ENCODE results near the gene ZNF775.

Gene ZNF775

GRCh38 chr7:150340024-150340749 lies 38.9 kb upstream of the ZNF775 start:
- Histone ChIP-seq H3K27me3 (ENCODE audit: insufficient read depth, poor library complexity, severe bottlenecking) (peaks cover 7% of the 10 kb centered on the region), H3K4me3 (replicated peaks; ENCODE audit: insufficient read depth, low read length) (no peak overlapping the region), H3K27ac (replicated peaks) (no peak overlapping the region)
- no peak for TF ChIP-seq POLR2AphosphoS5 (IDR thresholded peaks at IDR 0.05; ENCODE audit: low read depth)
- TF ChIP-seq GABPA (IDR thresholded peaks at IDR 0.05; ENCODE audit: low read depth), result no peak
- no peak for TF ChIP-seq CTCF (IDR thresholded peaks at IDR 0.05; ENCODE audit: insufficient read depth, low read length)
- no peak for DNase-seq (ENCODE audit: low read depth in 1 of 2, low spot score in 1 of 2)

- no peak overlapping the region for H3K27ac ChIP-seq (replicated peaks)
- H3K4me3 ChIP-seq (replicated peaks; ENCODE audit: insufficient read depth, low read length), result no peak overlapping the region
- TF ChIP-seq REST (IDR thresholded peaks at IDR 0.05; ENCODE audit: insufficient replicate concordance, low read depth), result no peak
- TF ChIP-seq GABPA (IDR thresholded peaks at IDR 0.05; ENCODE audit: low read depth), result no peak
- DNase-seq (ENCODE audit: low read depth in 1 of 2, low spot score in 1 of 2), result no peak
- peaks cover 7% of the 10 kb centered on the region for H3K27me3 ChIP-seq (ENCODE audit: insufficient read depth, poor library complexity, severe bottlenecking)
These were observed 38.3 kb upstream of the ZNF775 start for GRCh38 chr7:150340875-150341262.

- no peak for DNase-seq (ENCODE audit: low read depth in 1 of 2, low spot score in 1 of 2)
- H3K27me3 ChIP-seq (ENCODE audit: insufficient read depth, poor library complexity, severe bottlenecking), result peaks cover 7% of the 10 kb centered on the region
- H3K4me3 ChIP-seq (replicated peaks; ENCODE audit: insufficient read depth, low read length), result no peak within 1 kb of the TSS
- no peak for TF ChIP-seq GABPA (IDR thresholded peaks at IDR 0.05; ENCODE audit: low read depth)
- TF ChIP-seq REST (IDR thresholded peaks at IDR 0.05; ENCODE audit: insufficient replicate concordance, low read depth), result no peak
- TF ChIP-seq SPI1 (IDR thresholded peaks at IDR 0.05; ENCODE audit: borderline replicate concordance, low read depth), result no peak
- TF ChIP-seq CTCF (IDR thresholded peaks at IDR 0.05; ENCODE audit: insufficient read depth, low read length), result no peak
- no peak for TF ChIP-seq POLR2AphosphoS5 (IDR thresholded peaks at IDR 0.05; ENCODE audit: low read depth)
- no peak within 1 kb of the TSS for H3K27ac ChIP-seq (replicated peaks)
These were observed 37.6 kb upstream of the ZNF775 start, which contains the start of gene RARRES2 for GRCh38 chr7:150341263-150342120. TSS of gene RARRES2 (minus strand) at chr7:150341629. CDS start at chr7:150340609, 1,020 bp downstream.

GRCh38 chr7:150342121-150342408 lies 37.1 kb upstream of the ZNF775 start:
- no peak for DNase-seq (ENCODE audit: low read depth in 1 of 2, low spot score in 1 of 2)
- peaks cover 7% of the 10 kb centered on the region for H3K27me3 ChIP-seq (ENCODE audit: insufficient read depth, poor library complexity, severe bottlenecking)
- no peak overlapping the region for H3K27ac ChIP-seq (replicated peaks)
- TF ChIP-seq CTCF (IDR thresholded peaks at IDR 0.05; ENCODE audit: insufficient read depth, low read length), result no peak
- no peak for TF ChIP-seq REST (IDR thresholded peaks at IDR 0.05; ENCODE audit: insufficient replicate concordance, low read depth)
- no peak for TF ChIP-seq SPI1 (IDR thresholded peaks at IDR 0.05; ENCODE audit: borderline replicate concordance, low read depth)
- no peak for TF ChIP-seq POLR2AphosphoS5 (IDR thresholded peaks at IDR 0.05; ENCODE audit: low read depth)
- TF ChIP-seq GABPA (IDR thresholded peaks at IDR 0.05; ENCODE audit: low read depth), result no peak
- no peak overlapping the region for H3K4me3 ChIP-seq (replicated peaks; ENCODE audit: insufficient read depth, low read length)

Data from HL-60 (cell line).